Activated naive CD4-positive, alpha-beta T cell (primary cell): ENCODE measurements around the gene MYL1.

ENCODE experiments used
- DNase-seq, 4 experiments: peaks; one replicate each; lab custom pipeline; 2025; lab: John Stamatoyannopoulos, UW

MYL1 gene

DNA sequence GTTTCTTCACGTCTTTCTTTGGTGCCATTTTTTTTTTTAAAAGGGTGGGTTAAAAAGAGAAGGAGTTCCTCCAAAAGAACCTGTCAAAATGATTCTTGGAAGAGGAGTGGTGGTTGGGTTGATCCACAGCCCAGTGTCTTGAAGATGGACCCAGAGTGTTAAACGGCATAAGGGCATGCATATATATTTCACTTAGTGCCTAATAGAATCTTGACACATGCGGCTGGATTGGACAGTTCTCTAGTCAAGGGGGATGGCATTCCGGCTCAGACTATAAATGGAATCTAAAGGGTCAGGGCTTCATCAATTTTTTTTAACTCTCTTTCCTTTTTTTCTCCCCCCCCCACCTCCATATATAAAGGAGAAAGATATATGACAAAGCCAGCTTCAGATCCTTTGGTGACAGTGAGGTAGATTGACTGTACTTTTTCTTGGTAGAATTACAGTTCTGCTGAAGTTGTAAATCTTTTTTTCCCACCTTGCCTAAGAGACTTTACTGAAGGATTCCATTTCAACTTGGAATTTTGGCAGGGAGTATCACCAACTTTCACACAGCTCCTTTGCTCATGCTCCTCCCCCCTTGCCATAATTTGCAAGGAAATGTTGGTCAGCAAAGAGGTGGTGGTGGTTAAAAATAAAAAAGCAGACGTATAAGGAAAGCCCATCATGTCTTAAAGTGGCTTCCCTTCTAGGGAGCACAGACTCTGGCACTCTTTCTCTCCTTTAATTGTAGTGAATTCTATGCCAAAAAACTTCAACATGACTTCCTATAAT lies at the start of gene MYL1:
MYL1 (minus strand) TSS at position 160 of the 774 bp plus-strand sequence; CDS start at position 28, 132 bp downstream.
- DNase-seq = no peak

DNA sequence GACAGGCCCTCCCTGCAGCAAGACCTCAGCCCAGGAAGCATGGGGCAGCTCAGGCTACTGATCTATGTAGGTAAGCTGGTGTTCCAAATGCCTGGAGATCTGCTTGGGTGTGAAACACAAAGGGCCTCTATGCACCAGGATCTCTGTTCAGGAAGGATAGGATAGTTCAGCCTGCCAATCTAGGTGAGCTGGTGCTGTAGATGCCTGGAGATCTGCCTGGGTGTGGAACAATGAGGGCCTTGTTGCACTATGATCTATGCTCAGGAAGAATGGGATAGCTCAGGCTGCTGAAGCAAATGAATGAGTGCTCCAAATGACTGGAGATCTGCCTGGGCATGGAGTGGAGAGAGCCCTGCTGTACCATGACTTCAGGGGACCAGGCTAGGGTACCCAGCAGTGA lies 48.9 kb upstream of the MYL1 start:
- DNase-seq = no peak

DNA sequence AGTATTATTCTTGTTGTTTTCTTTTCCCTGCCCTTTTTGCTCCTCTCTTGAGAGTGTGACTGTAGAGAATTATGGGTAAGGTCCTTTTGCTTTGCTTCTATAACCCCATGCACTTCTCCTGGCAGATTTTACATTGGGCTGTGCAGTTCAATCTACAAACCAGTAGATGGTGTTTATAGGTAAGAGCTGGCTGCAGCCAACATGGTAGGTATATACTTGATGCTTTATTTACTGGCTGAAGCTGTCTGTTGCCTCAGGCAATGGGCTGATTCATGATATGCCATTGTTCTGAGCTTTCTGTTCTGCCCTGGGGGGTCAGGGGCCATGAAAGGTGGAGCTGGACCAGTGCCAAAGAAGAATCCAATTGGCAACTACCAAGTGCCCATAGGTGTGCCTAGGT lies 48.3 kb upstream of the MYL1 start:
- DNase-seq = no peak

DNA sequence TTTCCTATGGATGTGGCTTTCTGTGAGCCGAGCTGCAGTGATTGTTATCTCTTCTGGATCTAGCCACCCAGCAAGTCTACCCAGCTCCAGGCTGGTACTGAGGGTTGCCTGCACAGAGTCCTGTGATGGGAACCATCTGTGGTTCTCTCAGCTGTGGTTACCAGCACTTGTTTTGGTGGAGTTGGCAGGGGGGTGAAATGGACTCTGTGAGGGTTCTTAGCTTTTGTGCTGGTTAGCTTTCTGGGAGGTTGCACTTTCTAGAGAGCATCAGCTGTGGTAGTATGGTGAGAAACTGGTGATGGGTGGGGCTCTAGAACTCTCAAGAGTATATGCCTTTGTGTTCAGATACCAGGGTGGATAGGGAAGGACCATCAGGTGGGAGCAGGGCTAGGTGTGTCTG lies 45.4 kb upstream of the MYL1 start:
- DNase-seq = no peak

DNA sequence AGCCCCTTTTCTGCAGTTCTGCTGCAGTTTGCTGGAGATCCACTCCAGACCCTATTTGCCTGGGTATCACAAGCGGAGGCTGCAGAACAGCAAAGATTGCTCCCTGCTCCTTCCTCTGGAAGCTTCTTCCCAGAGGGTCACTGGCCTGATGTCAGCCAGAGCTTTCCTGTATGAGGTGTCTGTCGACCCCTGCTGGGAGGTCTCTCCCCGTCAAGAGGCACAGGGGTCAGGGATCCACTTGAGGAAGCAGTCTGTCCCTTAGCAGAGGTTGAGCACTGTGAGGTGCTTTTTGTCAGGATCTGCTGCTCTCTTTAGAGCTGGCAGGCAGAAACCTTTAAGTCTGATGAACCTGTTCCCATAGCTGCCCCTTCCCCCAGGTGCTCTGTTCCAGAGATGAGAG lies 42.0 kb upstream of the MYL1 start:
- no peak for DNase-seq

DNA sequence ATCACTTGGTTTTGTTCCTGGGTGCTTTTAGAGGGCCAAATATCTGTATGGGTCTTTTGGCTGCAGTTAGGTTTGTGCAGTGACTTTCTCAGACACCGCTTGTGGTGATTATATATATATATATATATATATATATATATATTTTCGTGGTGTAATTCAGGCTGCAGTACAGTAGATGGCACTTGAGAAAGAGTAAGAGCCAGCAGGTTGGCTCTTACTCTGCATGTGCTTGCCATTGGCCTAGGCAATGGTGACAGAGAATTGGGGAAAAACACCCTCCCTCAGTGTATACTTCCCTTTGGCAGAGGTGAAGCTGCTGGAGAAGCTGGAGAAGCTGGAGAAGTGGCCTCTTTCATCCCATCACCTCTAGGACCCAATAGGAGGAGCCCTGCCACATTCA lies 22.2 kb upstream of the MYL1 start:
- no peak for DNase-seq

DNA sequence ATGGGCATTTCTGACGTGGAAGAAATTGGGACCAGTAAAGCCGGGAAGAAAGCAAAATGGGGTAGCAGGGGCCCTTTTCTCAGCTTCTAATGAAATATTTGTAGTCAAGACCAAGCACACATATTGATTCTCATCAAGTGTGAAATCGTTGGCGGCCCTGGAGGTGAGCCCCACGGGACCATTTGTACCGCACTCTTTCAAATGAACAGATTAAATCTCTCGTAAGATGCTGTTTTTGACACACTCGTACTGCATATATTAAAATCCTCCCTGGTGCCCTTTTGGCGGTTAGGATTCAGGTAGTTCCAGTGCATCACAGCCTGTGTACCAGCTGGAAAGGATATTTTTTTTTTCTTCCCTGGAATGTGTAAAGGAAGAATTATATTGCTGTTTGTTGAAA lies 9.9 kb upstream of the MYL1 start:
- no peak for DNase-seq

DNA sequence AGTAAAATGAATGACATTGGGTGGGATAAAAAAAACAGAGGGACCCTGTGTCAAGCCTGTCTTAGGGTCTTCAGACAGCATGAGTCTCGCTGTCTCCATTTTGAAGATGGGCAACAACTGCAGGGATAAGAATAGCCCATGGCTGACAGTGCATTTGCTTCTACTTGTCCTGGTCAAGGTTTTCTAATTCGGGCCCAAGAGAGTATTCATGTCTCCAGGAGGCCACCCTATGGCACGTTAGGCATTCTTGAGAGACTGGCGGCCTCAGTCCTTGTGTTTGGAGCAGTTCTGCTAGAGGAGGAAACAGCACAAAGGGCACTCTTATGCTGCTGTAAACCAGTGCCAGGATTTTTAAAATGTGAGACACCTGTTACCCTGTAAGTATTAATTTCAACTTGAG lies 9.5 kb upstream of the MYL1 start:
- no peak for DNase-seq

DNA sequence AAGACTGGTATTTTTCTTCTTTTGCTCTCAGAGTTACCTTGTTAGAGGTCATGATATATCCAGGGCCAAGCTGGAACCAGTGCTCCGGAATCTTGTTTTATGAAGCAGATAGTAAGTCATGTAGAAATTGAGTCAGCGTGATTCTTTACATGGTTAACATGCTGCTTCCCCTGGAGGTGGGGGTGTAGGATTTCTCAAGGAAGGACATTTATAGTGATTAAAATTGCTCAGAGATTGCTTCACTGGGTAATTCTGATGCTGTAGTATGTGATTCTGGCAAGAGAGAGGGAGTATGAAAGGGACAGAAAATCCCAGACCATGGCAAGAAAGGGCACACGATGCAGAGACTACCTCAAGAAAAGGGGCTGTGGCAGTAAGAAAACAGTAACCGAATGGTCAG lies 8.0 kb upstream of the MYL1 start:
- no peak for DNase-seq

DNA sequence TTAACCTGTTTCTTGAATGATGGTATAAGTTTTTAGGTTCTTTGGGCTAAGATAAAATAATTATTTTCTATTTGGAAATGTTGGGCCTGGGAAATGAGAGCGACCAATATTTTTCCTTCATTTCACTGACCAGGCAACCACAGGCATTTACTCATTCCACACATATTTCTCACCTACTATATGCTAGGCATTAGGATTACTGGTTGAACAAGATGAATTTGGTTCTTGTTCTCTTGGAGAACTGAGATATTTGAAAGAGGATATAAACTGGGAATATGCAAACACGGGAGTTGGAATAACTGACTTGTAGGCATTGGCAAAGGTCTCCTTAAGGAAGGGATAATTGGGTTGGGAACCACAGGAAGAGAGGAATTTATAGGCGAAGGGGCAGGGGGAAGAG lies 3.9 kb upstream of the MYL1 start:
- DNase-seq = no peak

DNA sequence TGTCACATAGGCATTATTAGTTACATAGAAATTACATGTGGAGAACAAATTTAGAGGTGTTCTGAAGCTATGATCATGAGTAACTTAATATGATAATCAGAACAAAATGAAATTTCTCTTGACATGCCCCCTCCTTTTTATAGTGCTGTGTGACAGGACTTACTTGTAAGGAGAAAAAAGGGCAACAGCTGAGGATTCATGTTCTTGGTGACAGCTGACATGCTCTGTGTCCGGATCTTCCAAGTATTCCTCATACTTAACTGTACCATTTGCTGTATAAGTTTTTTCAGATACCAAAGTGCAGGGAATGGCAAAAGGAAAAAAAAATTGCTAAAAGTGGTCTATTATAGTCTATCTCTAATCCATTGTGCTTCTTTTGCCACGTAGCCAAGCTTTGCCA lies 3.5 kb upstream of the MYL1 start:
- DNase-seq = no peak

DNA sequence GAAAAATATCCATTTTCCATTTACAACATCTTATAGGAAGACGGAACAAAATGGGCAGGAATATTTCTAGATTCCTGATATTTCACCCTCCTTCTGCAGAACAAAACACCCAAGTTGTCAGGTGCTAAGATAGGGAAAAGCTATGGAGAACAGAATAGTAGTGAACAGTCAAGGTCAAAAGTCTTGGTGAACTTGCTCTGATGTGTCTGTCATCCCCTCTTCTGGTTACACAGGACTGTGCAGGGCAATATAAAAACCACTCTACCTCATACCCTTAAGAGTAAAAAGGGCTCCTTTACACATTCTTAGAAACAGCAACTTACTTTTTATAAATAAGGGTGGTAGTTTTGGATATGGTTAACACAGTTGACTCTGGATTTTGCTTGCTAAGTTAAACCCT lies 4.4 kb downstream of the MYL1 start:
- DNase-seq = no peak

DNA sequence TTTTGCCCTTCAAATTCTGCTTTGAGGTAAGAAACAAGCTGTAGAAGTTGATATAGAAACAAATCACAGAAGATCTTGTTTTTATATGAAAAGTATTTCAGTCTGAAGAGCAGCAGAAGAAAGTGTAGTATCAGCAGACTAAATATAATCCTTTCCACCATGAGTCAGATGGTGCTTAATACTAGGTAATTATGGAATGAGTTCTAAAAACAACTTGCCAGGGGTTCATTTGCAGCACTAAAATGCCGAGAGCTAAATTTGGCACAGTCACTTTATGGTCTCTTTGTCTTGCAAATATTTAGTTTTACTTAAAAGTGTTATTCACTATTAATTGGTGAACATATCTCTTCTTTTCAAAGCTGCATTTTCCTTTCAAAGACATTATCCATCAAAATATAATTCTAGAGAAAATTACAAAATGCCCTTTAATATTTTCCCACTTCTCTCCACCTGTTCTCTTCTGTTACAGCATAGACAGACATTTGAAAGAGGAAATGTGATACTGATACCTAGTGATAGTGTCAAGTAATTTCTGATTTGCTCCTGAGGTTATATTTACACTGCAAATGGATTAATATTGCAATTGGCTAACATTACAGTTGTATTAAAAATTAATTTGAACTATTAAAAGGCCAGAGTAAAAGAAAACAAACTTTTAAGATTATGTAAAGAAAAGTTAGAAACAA lies 5.3 kb downstream of the MYL1 start:
- DNase-seq = no peak

DNA sequence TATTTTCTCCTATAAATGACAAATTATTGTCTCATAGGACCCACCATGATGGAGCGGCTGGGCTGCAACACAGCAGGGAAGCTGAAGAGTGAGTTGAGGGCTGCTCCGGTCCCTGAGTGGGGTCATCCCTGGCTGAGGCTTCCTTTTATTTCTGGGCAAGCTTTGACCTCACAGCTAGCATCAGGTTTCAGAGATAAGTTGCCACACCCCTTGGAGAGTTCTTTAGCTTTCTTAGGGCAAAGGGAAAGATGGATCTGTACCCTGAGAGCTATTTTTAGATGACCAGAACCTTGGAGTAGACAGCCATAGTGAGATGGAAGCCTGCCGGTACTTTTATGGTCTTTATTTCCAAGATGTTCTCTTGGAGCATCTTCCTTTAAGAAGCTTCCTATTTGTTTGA lies 11.5 kb downstream of the MYL1 start:
- no peak for DNase-seq

DNA sequence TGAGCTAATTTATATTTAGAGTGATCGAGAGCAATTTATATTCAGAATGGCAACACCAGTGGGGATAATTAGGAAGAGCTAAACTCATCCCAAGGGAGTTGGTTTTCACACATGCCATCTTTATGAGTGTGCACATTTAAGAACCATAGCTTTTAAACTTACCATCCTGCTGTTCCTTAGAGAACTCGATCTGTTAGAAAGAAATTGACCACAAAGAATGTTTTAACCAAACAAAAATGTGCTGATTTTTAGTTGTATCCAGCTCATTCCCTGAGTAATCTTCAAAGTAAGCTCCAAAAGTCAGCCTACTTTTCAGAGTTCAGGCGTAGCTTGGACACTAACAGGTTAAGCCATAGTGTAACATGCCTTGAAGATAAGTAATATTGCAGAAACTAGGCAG lies 12.6 kb downstream of the MYL1 start:
- no peak for DNase-seq

DNA sequence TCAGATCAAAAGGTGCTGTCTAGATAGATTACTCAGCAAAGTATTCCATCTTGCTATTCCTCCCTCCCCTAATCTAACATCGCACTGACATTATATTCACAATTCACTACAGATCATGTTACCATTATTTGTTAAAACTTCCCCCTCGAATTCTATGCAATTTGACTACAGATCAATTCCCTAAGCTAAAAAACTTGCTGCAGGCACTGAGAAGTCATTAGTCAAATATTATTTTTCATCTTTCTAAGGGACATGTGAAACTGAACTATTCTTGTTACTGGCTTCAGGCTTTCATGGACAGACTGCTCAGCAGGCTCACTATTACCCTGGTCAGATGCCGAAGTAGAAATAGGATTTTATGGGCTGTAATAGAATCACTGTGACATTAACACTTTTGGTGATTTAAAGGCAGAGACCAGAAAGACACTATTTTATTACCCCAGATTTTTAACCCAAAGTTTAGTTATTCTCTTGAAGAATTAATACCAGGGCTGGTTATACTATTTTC lies 15.1 kb downstream of the MYL1 start:
- no peak for DNase-seq

DNA sequence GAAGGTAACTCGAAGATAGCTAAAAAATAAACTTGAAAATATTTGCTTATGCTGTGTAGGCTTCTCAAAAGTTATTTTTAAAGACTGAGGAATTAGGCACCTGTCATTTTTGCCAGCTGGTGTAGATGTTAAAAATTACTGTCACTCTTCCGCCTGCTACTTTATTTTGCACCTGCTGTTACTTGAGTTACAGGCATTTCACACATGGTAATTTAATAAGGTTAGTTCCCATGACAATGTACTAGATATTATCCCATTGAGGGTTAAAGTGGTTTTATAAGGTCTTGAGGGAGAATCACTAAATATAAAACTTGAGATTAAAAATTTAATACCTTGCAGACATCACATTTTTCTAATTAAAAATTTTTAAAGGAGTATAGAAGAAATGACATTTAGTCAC lies 26.6 kb downstream of the MYL1 start:
- DNase-seq = no peak

DNA sequence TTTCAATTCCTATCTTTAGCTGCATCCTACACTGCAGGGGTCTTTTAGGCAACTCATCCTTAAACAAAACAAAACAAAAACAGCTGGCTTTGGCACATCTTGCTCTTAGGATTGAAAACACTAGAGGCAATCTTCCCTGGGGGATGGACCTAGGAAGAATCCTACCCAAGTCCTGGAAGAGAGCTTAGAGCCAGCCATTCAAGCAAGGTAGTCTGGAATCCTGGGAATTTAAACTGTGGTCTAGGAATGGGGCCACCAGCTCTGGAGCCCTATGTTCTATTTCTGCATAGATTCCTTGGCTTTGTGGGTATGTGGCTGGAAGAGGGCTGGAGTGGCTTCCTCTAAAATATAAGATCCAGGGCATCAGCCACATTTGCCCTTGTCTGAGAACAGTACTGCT lies 27.7 kb downstream of the MYL1 start:
- no peak for DNase-seq

DNA sequence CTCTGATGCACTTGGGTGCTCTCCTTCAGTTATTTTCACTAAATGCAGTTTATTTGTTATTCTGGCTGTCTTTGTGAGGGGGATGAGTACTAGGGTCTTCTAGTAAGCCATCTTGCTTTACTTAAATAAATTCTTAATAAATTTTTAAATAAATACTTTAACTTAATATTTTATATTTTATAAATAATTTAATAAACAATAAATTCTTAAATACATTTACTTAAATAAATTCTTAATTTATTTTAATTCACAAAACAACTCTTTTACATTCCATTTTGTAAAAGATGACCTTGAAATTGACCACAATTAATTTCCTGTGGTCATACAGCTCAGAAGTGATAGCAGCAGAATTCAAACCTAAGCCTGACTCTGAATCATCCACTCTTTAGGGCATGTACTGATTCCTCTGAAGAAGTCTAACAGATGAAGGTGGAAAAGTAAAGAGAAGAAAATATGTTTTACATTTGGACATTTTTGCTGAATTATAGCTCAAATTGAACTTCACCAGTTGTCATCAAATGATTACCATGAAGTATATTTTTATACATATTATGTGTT lies 28.8 kb downstream of the MYL1 start:
- DNase-seq = no peak

DNA sequence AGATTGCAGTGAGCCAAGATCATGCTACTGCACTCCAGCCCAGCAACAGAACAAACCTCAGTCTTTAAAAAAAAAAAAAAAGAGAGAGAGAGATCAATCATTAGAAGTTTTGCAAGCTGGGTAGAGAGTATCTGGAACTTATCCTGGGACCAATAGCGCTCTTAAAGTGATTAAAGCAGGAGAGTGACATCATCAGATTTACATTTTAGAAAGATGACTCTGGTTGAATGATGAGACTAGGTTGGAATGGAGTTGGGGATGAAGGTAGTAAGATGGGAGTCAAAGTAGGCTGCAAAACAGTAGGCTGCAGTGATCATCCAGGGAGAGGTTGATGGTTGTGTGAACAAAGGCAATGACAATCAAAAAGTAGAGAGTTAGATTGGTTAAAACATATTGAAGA lies 37.8 kb downstream of the MYL1 start:
- no peak for DNase-seq

DNA sequence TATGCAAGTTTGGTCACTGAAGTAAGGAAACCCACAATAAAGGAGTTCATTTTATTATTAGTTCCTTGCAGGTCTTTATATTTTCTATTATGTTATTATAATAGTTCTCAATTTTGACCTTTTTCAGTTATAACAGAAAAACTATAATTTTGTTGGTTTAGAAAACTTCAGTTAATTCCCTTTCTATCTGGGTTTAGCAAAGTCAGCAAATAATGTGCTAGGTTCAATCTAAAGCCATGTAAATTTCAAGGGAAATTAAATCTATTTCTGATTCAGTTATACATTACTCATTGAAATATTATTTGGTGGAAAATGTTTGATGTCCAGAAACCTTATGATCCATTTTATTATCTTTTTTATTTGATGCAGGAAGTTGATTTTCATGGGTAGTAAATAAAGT lies 43.7 kb downstream of the MYL1 start:
- no peak for DNase-seq

DNA sequence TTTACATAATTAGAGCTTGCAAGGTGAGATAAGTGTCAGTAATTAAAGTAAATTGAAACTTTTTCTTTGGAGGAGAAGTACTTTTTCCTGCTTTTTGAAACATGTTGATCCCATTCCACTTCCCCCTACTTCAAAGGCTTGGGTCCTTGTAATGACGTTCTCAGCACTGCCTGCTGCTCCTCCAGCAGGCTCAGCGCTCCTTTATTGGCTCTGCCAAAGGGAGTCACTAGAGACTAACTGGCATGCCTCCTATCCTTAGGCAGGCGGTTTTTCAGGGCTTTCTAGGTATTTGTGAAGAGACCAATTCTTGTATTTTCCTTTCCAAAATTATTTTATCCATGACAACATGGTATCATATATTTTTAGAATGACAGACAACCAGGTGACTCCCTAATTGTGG lies 45.8 kb downstream of the MYL1 start:
- DNase-seq = no peak

DNA sequence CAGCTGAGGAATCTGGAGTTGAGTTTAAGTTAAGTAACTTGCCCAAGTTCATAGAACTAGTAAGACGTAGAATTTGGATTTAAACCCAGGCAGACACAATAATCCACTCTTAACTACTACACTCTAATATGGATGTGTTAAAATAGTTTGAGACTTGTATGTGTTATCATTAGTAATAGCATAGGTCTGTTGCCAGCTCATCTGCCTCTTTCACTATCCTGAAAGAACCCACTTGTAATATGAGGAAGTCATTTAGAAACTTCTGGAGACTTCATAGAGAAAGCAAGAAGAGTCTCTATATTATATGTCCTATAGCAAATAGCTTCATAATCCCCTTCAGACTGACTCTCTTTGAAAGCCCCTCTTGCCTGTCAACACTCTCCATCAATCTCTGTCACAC lies 46.7 kb downstream of the MYL1 start:
- no peak for DNase-seq
